Muscle of back (tissue), 11 donors: ENCODE data around the gene VSIG2. TPM values are rescaled to one million over a fixed set of nuclear protein-coding genes. Genes with fewer than 3 reads are reported as not detected.

Experiments
- DNase-seq, 3 donors: peaks; one replicate each; pipeline versions ENCODE4 v3.0.0 to v3.0.0-alpha.2; 2013
- polyA plus RNA-seq, 10 donors: library from polyadenylated mRNA; unstranded; fragments of 120-200 nt; gene quantifications; one replicate each; pipeline ENCODE4 v1.2.1, GENCODE V29; 2013; ENCODE audit not compliant: insufficient read length in 10 of 10

The VSIG2 gene
- polyA plus RNA-seq, 10 donors = 0.67 to 2.3 (median 1.2) TPM

DNA sequence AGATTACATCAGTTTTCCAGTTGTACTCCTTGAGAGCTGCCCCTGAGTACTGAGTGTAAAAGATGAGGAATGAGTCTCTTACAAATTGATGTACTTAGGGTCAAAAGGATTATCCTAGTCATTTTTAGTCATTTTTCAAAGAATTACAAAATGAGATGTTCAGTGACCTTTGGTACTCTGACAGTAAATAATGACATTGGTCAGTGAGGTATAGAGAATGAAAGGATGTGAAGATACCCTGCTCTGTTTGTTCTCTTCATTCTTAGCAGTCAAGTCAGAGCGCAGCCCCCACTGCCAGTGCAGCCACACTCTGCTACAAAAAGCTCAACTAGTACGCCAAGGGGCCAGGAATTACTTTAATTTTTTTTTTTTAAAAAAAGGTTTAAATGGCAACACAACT lies 14.1 kb upstream of the VSIG2 start:
- DNase-seq = no peak

- DNase-seq = peak; percentile 71 to 92 (median 83)
Measured at GRCh38 chr11:124763156-124763947, 11.3 kb upstream of the VSIG2 start.

GRCh38 chr11:124762624-124763155 lies 10.6 kb upstream of the VSIG2 start:
- no peak for DNase-seq

DNA sequence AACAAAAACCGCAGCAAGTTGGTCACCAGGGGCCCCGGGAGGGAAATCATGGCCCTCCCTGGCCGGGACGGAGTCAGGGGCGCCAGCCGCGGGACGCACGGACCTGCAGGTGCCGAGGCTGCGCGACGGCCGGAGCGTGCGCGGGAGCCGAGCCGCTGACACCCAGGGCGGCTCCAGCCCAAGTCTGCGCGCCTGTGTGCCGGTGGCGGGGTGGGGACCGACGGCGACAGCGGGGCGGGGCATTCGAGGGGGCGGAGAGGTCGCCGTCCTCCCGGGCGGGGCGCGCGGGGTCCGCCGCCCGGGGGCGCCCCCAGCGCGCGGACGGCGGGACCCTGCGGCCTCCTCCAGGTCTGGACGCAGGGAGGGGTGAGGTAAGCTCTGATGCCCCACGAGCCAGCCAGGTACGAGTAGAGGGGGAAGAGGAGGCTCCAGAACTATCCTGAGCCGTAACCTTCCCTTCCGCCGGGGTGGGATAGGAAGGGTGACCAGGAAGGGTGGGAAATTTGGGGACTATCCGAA lies 10.1 kb upstream of the VSIG2 start, which contains the start of gene ESAM:
Gene ESAM (minus strand): TSS at position 186 of the 519 bp plus-strand sequence. CDS start 136 bp downstream, at position 50.
- no peak for DNase-seq

GRCh38 chr11:124761301-124762104 lies 9.4 kb upstream of the VSIG2 start:
- peak in 1 of 3 donors; percentile 27 for DNase-seq

- no peak for DNase-seq
Measured at GRCh38 chr11:124760806-124761205, 8.8 kb upstream of the VSIG2 start.

DNA sequence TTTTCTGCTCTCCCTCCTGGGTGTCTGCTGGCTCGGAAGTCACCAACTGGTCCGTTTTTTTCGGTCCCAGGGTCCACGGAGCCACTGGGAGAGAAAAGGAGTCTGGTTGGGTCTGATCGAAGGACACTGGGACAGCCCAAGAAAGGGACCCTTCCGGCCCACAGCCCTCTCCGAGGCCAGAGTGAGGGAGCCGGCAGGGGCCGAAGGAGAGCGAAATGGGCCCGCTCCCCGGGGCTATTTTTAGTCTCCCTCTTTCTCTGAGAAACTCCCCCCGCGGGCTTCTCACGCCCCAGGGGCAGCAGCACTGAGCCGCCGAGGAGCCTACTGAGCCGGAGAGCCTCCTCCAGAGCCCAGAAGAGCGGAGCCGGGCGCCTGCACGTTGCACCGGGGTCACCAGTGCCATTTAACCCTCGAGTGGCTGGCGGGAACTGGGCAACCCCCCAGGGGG lies 8.2 kb upstream of the VSIG2 start:
- DNase-seq = no peak

DNA sequence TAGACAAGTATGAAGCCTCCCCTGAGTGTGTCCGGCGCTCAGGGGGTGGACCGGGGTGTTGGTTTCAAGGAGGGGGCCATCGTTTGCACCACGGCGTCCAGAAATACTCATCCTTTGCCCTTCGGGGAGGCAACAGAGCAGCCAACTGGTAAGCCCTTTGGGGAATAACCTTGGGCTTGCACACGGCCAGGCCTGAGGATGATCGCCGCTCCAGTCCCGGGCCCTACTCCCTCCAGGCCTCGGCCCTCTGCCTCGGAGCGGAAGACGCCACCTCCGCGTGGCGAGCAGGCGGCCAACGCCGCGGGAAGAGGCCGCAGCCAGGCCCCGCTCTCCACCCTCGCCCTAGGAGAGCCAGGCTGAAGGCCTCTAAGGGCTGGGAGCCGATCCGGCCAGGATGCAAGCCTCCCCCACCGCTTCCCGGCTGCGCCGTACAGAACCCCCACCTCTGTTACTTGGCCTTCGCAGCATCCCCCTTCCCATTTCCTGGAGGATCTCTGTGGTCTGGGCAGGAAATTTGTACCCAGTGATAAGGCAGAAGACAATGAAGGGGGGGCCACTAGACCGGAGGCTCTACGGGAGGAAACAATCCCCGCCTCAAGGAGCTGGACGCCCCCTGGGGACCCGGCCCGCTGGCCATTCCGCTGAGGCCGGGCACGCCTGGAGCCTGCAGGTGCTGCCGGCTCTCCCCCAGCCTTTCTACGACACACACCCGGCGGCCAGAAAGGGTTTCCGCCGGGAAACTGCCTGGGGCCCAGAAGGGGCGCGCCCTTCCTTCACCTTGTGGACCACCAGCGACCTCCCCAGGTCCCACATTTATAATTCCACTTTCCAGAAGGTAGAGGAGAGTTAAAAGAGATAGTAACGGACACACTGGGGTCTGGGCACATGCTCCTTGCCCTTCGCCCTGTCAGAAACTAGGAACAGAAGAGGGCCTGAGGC lies 7.5 kb upstream of the VSIG2 start:
- DNase-seq = peak in 1 of 3 donors; percentile 70

DNA sequence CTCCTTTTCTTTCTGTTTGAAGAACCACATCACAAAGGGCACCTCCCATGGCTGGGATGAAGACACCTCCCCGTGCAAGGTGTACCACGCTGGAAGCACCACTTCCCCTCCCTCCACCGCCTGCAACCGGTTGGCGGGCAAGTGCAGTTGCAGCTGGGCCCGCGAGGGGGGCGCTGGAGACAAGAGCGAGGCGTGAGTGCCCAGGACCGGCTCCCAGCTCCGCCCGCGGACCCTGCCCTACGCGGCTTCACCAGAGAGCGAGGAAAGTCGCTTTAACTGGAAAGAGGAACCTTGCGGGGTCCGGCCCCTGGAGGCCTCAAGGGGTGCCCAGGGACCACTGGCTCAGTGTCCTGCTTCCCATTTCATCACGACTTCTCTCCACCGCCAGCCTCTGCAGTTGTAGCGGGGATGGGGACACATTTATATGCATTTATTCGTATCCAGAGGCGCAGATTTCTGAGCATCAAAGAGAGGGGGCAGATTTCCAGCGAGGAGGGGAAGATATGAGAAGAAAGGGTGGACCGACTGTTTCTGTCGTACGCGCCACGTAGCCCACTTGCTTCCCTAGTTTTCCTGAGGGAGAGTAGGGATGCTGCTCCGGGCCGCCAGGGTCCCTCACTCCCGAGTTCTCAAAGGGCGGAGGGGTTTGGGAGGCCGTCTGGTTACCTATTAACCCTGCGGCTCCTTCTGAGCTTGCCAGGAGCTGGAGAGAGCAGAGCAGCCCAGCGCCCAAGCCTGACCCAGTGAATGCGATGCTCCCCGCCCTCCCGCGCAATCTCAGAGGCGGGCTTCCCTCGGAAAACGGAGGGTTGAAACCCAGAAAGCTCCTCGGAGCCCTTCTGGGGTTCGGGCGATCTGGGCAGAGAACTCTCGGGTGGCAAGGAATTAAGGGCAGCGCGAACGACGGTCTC lies 6.6 kb upstream of the VSIG2 start:
- peak; percentile 30 to 78 (median 59) for DNase-seq

DNA sequence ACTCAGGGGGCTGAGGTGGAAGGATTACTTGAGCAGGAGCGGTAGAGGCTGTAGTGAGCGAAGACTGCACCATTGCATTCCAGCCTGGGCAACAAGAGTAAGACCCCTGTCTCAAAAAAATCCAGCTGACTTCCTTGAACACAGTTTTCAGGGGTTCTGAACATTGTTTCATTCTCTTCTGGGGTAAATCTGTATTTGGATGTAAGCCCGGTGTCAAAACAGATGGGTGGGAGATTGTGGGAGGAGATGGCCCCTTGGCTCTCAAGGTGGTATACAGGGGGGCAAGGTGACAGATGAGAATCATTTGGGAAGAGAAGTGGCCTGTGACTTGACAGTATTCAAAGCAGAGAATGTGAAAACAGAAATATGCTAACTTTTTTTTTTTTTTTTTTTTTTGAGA lies 5.3 kb upstream of the VSIG2 start:
- no peak for DNase-seq

GRCh38 chr11:124756753-124757227 lies 4.7 kb upstream of the VSIG2 start:
- no peak for DNase-seq

- no peak for DNase-seq
Measured at GRCh38 chr11:124756033-124756752, 4.1 kb upstream of the VSIG2 start.

DNA sequence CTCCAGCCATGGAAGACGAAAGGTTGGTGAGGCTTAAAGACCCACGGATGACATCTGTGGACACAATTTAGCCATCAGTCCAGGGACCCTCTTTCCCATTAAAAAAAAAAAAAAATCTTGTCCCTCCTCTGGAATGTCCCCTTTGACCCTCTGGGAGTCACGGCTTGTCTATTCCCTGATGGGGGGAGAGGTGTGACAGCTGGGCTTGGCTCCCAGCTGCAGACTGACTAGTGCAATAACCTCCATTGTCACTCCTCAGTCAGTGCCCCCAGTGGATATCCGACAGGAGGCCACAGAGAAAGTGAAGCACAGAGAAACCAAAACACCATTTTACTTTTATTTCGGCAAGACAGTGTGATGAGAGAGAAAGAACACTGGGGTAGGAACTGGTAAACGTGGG lies 2.7 kb upstream of the VSIG2 start:
- DNase-seq = no peak

GRCh38 chr11:124754309-124754708 lies 2.3 kb upstream of the VSIG2 start:
- no peak for DNase-seq

- no peak for DNase-seq
Measured at GRCh38 chr11:124753624-124754023, 1.6 kb upstream of the VSIG2 start.

- DNase-seq = no peak
Measured at GRCh38 chr11:124753205-124753604, 1.1 kb upstream of the VSIG2 start.

DNA sequence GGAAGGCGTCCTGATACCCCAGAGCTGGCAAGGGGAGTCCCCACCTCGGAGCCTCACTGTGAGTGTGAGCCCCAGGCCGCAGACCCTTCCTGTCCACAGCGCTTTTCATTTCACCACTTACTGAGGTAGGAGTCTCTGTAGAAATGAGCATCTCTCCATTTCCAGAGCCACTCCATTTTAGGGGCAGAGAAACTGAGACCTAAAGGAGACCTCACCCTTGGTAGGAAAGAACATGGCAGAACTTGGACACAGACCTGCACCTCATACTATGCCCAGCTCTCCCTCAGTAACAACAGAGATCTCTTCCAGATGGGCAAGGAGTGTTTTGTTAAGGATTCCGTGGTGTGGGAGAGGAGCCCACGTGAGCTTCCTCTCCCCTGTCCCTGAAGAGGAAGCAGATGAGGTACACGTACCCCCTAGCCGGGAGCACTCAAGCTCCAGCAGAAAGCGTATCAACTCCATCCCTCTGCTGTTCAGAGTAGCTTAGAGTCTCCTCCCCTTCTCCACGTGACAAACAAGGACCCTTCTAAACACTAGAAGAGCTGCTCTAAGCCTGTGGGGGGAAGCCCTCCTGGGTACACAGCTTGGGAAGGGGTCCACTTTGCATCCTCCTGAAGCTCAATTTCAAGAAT lies 532 bp upstream of the VSIG2 start:
- DNase-seq = no peak

DNA sequence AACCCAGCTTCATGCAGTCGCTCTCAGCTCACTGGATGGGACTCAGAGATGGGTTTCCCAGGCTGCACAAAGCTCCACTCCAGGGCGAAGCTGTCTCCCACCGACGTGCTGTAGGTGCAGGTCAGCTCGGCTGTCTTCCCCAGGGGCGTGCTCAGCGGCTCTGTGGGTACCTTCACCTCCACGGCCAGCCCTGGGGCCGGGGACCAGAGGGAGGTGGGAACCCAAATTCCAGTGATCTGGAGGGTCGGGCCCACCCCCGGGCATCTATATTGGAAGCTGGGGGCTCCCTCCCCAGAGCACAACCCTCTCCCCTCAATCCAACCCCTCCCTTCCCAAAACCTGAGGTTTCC lies 689 bp downstream of the VSIG2 start:
- no peak for DNase-seq

DNA sequence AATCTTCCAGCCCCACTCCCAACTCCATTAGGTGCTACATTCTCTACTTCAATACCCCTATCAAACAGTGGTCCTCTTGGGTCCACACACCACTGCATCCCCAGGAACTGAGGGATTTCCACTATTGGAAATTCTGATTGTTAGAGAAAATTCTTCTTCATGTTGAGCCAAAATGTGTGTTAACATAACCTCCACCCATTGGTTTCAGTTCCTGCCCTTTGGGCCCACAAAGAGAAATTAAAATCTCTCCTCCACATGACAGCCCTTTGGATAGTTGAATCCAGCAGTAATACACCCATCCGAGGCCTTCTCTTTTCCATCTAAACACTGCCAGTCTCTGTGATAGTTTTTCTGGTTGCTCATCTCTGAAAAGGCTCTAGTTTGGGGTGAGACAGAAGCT lies 2.1 kb downstream of the VSIG2 start:
- DNase-seq = no peak
